ENCODE results near the gene EIF4E1B. TPM values are rescaled to one million over a fixed set of nuclear protein-coding genes. Genes with fewer than 3 reads are reported as not detected.
A peak's percentile ranks its signal among the peaks of the same experiment; 100 is the strongest.

Gene EIF4E1B
- total RNA-seq, 1 experiment from 2014 or later: not detected

GRCh38 chr5:176647030-176647842 lies 16.8 kb downstream of the EIF4E1B start, which contains the start of gene TSPAN17:
TSPAN17 (plus strand) TSS chr5:176647484; CDS start chr5:176647616, 132 bp downstream.
- DNase-seq (ENCODE audit: low read depth): peak; percentile 98

- no peak for DNase-seq (ENCODE audit: low read depth)
Observed at GRCh38 chr5:176647843-176648473, 17.5 kb downstream of the EIF4E1B start.

- DNase-seq (ENCODE audit: low read depth): no peak
Observed at GRCh38 chr5:176648474-176649194, 18.2 kb downstream of the EIF4E1B start.

- no peak for DNase-seq (ENCODE audit: low read depth)
Observed at GRCh38 chr5:176650354-176650884, 19.9 kb downstream of the EIF4E1B start.

- no peak for DNase-seq (ENCODE audit: low read depth)
Observed at GRCh38 chr5:176651472-176651980, 21.1 kb downstream of the EIF4E1B start.

- DNase-seq (ENCODE audit: low read depth): peak; percentile 11
Observed at GRCh38 chr5:176652136-176652535, 21.7 kb downstream of the EIF4E1B start.

- DNase-seq (ENCODE audit: low read depth): no peak
Observed at GRCh38 chr5:176653401-176654385, 23.2 kb downstream of the EIF4E1B start.

GRCh38 chr5:176654856-176655255 lies 24.4 kb downstream of the EIF4E1B start:
- no peak for DNase-seq (ENCODE audit: low read depth)

- DNase-seq (ENCODE audit: low read depth): no peak
Observed at GRCh38 chr5:176656467-176656990, 26.1 kb downstream of the EIF4E1B start.

- peak; percentile 46 for DNase-seq (ENCODE audit: low read depth)
Observed at GRCh38 chr5:176658007-176658599, 27.6 kb downstream of the EIF4E1B start.

GRCh38 chr5:176658817-176659511 lies 28.5 kb downstream of the EIF4E1B start:
- DNase-seq (ENCODE audit: low read depth): no peak

- no peak for DNase-seq (ENCODE audit: low read depth)
Observed at GRCh38 chr5:176659512-176659839, 29.0 kb downstream of the EIF4E1B start.

GRCh38 chr5:176659860-176660461 lies 29.5 kb downstream of the EIF4E1B start:
- DNase-seq (ENCODE audit: low read depth): no peak

- no peak for DNase-seq (ENCODE audit: low read depth)
Observed at GRCh38 chr5:176660530-176660859, 30.0 kb downstream of the EIF4E1B start.

- peak; percentile 55 for DNase-seq (ENCODE audit: low read depth)
Observed at GRCh38 chr5:176660860-176661641, 30.6 kb downstream of the EIF4E1B start.

GRCh38 chr5:176661676-176662075 lies 31.2 kb downstream of the EIF4E1B start:
- no peak for DNase-seq (ENCODE audit: low read depth)

- DNase-seq (ENCODE audit: low read depth): no peak
Observed at GRCh38 chr5:176662371-176663333, 32.2 kb downstream of the EIF4E1B start.
